NCI-H1436 (cell line): ENCODE data around the gene ZSCAN5A.
"Not testable (repeated sequence)": the region's sequence is repeated elsewhere in the genome, so short reads cannot be mapped to it uniquely, and the experiment has no call there.

Experiments
- DNase-seq: peaks from one replicate; lab custom pipeline; 2025; lab: John Stamatoyannopoulos, UW

The ZSCAN5A gene

GRCh38 chr19:56314381-56315076 lies at the start of gene ZSCAN5A:
ZSCAN5A (minus strand) TSS chr19:56314839; CDS start chr19:56225046, 89,793 bp downstream.
- peak; percentile 97 for DNase-seq

- DNase-seq: no peak
Measured at GRCh38 chr19:56360841-56361240, 46.2 kb upstream of the ZSCAN5A start.

- DNase-seq: no peak
Measured at GRCh38 chr19:56356944-56357343, 42.3 kb upstream of the ZSCAN5A start.

- no peak for DNase-seq
Measured at GRCh38 chr19:56355517-56355916, 40.9 kb upstream of the ZSCAN5A start.

DNA sequence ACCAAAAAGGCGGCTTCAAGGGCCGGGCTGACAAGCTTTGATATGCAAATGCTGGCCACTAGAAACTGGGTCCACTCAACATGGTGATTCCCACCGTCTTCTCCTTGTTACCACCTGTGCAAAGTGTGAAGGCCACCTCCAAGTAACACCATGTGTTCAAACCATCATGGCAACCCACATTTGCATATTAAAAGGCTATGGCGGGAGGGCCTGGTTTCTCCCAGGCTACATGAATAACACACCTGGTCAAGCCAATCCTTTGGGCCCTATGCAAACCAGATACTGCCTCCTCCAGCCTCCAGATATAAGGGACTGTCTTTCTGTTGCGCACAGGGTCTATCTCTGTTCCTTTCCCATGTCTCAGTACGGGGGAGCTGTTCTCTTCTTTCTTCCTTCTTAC lies 36.6 kb upstream of the ZSCAN5A start:
- no peak for DNase-seq

GRCh38 chr19:56350416-56351045 lies 35.9 kb upstream of the ZSCAN5A start:
- DNase-seq: peak; percentile 8

DNA sequence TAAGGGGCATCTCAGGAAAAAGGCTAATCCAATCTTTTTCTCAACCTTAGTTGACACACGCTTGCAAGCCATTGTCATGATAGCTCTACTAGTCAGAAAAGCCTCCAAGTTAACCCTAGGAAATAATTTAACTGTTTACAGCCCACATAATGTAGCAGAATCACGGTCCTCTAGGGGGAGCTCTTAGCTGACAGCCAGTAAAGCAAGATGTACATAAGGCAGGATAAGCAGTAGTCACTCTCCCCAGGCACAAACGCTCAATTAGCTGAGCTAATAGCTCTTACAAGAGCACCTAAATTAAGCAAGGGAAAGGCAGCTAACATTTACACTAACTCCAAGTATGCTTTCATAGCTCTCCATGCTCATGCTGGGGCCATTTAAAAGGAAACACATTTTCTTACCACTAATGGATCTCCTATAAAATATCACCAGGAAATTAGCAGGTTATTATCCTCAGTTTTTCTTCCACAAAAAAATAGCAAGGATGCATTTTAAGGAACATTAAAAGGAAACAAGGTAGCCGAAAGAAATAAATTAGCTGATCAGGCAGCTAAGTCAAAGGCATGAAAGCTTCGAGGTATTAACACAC lies 33.7 kb upstream of the ZSCAN5A start:
- DNase-seq: no peak

DNA sequence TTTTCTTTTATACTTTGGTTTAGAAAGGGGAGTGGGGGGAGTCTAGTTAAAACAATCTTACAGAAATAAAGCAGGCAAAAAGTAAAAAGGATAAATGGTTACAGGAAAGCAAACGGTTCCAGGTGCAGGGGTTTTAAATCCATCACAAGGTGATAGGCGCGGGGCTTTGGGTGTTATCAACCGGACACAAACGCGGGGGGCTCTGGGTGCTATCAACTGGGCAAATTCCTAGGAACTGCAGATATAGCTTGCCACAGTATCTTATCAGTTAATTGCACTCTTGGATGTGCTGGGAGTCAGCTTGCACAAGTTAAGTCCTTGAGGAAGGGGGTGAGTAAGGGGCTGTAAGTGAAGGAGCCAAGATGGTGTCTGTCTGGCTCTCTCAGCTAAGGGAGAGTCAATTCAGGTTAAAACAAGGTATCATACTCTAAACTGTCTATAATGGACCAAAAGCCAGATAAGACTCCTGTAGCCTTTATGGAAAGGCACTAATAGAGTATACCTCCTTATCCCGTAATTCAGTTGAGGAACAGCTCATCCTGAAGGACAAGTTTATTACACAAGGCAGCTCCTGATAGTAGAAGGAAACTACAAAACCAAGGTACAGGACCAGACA lies 32.6 kb upstream of the ZSCAN5A start:
- DNase-seq: no peak

- no peak for DNase-seq
Measured at GRCh38 chr19:56341948-56342347, 27.3 kb upstream of the ZSCAN5A start.

DNA sequence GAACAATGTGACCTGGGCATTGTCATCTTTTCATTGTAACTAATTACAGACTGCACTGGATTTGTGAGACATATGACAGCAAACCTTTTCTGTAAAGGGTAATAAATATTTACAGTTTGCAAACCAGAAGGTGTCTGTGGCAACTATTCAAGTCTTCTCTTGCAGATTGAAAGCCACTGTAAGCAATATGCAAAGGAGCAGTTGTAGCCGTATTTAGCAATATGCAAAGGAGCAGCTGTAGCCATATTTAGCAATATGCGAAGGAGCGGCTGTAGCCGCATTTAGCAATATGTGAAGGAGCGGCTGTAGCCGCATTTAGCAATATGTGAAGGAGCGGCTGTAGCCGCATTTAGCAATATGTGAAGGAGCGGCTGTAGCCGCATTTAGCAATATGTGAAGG lies 24.4 kb upstream of the ZSCAN5A start:
- DNase-seq: not testable (repeated sequence)

DNA sequence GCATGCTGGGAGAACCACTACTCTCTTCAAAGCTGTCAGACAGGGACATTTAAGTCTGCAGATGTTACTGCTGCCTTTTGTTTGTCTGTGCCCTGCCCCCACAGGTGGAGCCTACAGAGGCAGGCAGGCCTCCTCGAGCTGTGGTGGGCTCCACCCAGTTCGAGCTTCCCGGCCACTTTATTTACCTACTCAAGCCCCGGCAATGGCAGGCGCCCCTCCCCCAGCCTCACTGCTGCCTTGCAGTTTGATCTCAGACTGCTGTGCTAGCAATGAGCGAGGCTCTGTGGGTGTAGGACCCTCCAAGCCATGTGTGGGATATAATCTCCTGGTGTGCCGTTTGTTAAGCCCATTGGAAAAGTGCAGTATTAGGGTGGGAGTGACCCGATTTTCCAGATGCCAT lies 22.4 kb upstream of the ZSCAN5A start:
- not testable (repeated sequence) for DNase-seq

- not testable (repeated sequence) for DNase-seq
Measured at GRCh38 chr19:56335371-56335770, 20.7 kb upstream of the ZSCAN5A start.

GRCh38 chr19:56333506-56333905 lies 18.9 kb upstream of the ZSCAN5A start:
- peak; percentile 48 for DNase-seq

DNA sequence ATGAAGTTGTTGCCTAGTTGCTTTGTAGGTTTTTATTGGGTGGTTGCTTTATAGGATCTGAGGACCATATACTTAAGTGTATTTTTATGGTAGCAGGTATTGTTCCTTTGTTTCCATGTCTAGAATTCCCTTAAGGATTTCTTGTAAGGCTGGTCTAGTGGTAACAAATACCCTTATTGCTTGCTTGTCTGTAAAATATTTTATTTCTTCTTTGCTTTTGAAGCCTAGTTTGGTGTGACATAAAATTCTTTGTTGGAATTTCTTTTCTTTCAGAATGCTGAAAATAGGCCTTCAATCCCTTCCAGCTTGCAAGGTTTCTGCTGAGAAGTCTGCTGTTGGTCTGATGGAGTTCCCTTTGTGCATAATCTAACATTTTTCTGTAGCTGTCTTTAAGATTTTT lies 18.1 kb upstream of the ZSCAN5A start:
- no peak for DNase-seq

GRCh38 chr19:56324436-56324835 lies 9.8 kb upstream of the ZSCAN5A start:
- DNase-seq: no peak

- DNase-seq: no peak
Measured at GRCh38 chr19:56321989-56322440, 7.4 kb upstream of the ZSCAN5A start.

GRCh38 chr19:56321254-56321988 lies 6.8 kb upstream of the ZSCAN5A start:
- no peak for DNase-seq

- no peak for DNase-seq
Measured at GRCh38 chr19:56319991-56320390, 5.4 kb upstream of the ZSCAN5A start.

- DNase-seq: no peak
Measured at GRCh38 chr19:56317749-56318148, 3.1 kb upstream of the ZSCAN5A start.

GRCh38 chr19:56316728-56317127 lies 2.1 kb upstream of the ZSCAN5A start:
- no peak for DNase-seq

DNA sequence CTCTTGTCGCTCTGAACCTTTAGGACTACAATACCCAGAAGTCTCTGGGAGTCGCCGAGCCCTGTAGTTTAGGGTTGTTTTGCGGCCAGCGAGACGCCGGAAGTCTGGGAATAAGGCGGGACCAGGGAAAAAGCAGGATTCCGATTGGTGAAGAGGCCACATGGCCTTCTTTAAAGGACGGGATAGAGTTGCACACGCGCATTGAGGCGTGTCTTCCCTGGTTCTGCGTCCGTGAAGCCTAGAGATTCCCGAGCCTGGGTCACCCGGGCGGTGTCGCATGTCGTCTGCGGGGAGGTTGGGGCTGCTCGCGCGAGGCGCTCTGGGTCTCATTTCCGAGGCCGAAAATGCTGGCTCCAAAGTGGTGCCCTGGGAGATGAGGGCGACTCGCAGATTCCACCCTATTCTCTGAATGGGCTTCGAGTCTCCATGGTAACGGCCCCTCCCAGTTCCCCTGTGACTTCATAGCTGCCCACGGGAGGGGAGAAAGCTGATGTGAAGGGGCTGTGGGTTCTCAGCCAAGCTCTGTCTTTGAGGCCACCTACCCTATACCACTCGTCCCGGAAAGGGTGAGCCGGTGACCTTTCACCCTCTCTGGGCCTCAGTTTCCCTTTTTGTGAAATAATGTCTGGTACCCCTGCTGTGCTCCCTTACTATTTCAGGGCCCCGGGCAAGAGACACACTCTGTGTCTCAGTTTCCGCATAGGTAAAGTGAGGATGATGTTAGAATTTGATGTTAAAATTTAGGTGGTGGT lies 614 bp upstream of the ZSCAN5A start:
- DNase-seq: peak; percentile 99
